Measurements from ENCODE around the gene ANKFN1.
"Not testable (repeated sequence)": the region's sequence is repeated elsewhere in the genome, so short reads cannot be mapped to it uniquely, and the experiment has no call there.

The ANKFN1 gene

GRCh38 chr17:56274491-56274890 lies 121.2 kb downstream of the ANKFN1 start:
- TF ChIP-seq EZH2phosphoT487 (IDR thresholded peaks at IDR 0.05; ENCODE audit: borderline replicate concordance, low read length) (no peak), CTCF (IDR thresholded peaks at IDR 0.05; ENCODE audit: low read depth, low read length, poor library complexity, severe bottlenecking) (no peak)
- no peaks in the 10 kb centered on the region for H3K4me1 ChIP-seq (ENCODE audit: control insufficient read depth, low read length)
- H3K79me2 ChIP-seq (ENCODE audit: control insufficient read depth, low read length), result no peaks in the 10 kb centered on the region
- no peaks in the 10 kb centered on the region for H3K27me3 ChIP-seq (ENCODE audit: control insufficient read depth, low read length)
- H4K20me1 ChIP-seq (ENCODE audit: control insufficient read depth, insufficient read depth, low read depth, low read length), result no peaks in the 10 kb centered on the region
- no peaks in the 10 kb centered on the region for H3K9me2 ChIP-seq (replicated peaks; ENCODE audit: control insufficient read depth, low read length)
- H3K4me2 ChIP-seq (ENCODE audit: low read length), result no peak overlapping the region
- H3K4me3 ChIP-seq (ENCODE audit: low read length), result no peak overlapping the region
- no peaks in the 10 kb centered on the region for H3K9me3 ChIP-seq (ENCODE audit: control insufficient read depth, insufficient read depth, low read length)
- no peak overlapping the region for H3K27ac ChIP-seq (ENCODE audit: low read depth, low read length)
- H3F3A ChIP-seq (ENCODE audit: control insufficient read depth, insufficient read depth), result no peaks in the 10 kb centered on the region
- H3K36me3 ChIP-seq (ENCODE audit: control insufficient read depth, low read length), result no peaks in the 10 kb centered on the region

- Histone ChIP-seq H3F3A (ENCODE audit: control insufficient read depth, insufficient read depth) (no peaks in the 10 kb centered on the region), H3K9me2 (replicated peaks; ENCODE audit: control insufficient read depth, low read length) (no peaks in the 10 kb centered on the region), H3K4me3 (ENCODE audit: low read length) (no peak overlapping the region), H3K4me1 (ENCODE audit: control insufficient read depth, low read length) (no peaks in the 10 kb centered on the region), H4K20me1 (ENCODE audit: control insufficient read depth, insufficient read depth, low read depth, low read length) (no peaks in the 10 kb centered on the region), H3K4me2 (ENCODE audit: low read length) (no peak overlapping the region), H3K27me3 (ENCODE audit: control insufficient read depth, low read length) (no peaks in the 10 kb centered on the region), H3K36me3 (ENCODE audit: control insufficient read depth, low read length) (no peaks in the 10 kb centered on the region), H3K79me2 (ENCODE audit: control insufficient read depth, low read length) (no peaks in the 10 kb centered on the region), H3K27ac (ENCODE audit: low read depth, low read length) (no peak overlapping the region), H3K9me3 (ENCODE audit: control insufficient read depth, insufficient read depth, low read length) (no peaks in the 10 kb centered on the region)
- no peak for TF ChIP-seq CTCF (IDR thresholded peaks at IDR 0.05; ENCODE audit: low read depth, low read length, poor library complexity, severe bottlenecking)
- no peak for TF ChIP-seq EZH2phosphoT487 (IDR thresholded peaks at IDR 0.05; ENCODE audit: borderline replicate concordance, low read length)
These were observed 131.2 kb downstream of the ANKFN1 start for GRCh38 chr17:56284482-56284881.

- not testable (repeated sequence) for H3K9me3 ChIP-seq (ENCODE audit: control insufficient read depth, insufficient read depth, low read length); H3K27ac ChIP-seq (ENCODE audit: low read depth, low read length); H3K9me2 ChIP-seq (replicated peaks; ENCODE audit: control insufficient read depth, low read length); H4K20me1 ChIP-seq (ENCODE audit: control insufficient read depth, insufficient read depth, low read depth, low read length); H3K27me3 ChIP-seq (ENCODE audit: control insufficient read depth, low read length); H3K79me2 ChIP-seq (ENCODE audit: control insufficient read depth, low read length); H3F3A ChIP-seq (ENCODE audit: control insufficient read depth, insufficient read depth); H3K4me3 ChIP-seq (ENCODE audit: low read length); H3K4me2 ChIP-seq (ENCODE audit: low read length); H3K36me3 ChIP-seq (ENCODE audit: control insufficient read depth, low read length); H3K4me1 ChIP-seq (ENCODE audit: control insufficient read depth, low read length)
These were observed 135.5 kb downstream of the ANKFN1 start for GRCh38 chr17:56288786-56289185.

GRCh38 chr17:56289321-56289720 lies 136.0 kb downstream of the ANKFN1 start:
- H3K79me2 ChIP-seq (ENCODE audit: control insufficient read depth, low read length), result no peaks in the 10 kb centered on the region
- H3K27me3 ChIP-seq (ENCODE audit: control insufficient read depth, low read length), result no peaks in the 10 kb centered on the region
- H3K4me2 ChIP-seq (ENCODE audit: low read length), result no peak overlapping the region
- H3K9me3 ChIP-seq (ENCODE audit: control insufficient read depth, insufficient read depth, low read length), result no peaks in the 10 kb centered on the region
- H3K4me3 ChIP-seq (ENCODE audit: low read length), result no peak overlapping the region
- no peaks in the 10 kb centered on the region for H3K36me3 ChIP-seq (ENCODE audit: control insufficient read depth, low read length)
- no peaks in the 10 kb centered on the region for H3K9me2 ChIP-seq (replicated peaks; ENCODE audit: control insufficient read depth, low read length)
- no peaks in the 10 kb centered on the region for H3F3A ChIP-seq (ENCODE audit: control insufficient read depth, insufficient read depth)
- H3K27ac ChIP-seq (ENCODE audit: low read depth, low read length), result no peak overlapping the region
- no peak for TF ChIP-seq EZH2phosphoT487 (IDR thresholded peaks at IDR 0.05; ENCODE audit: borderline replicate concordance, low read length)
- TF ChIP-seq CTCF (IDR thresholded peaks at IDR 0.05; ENCODE audit: low read depth, low read length, poor library complexity, severe bottlenecking), result no peak
- no peaks in the 10 kb centered on the region for H4K20me1 ChIP-seq (ENCODE audit: control insufficient read depth, insufficient read depth, low read depth, low read length)
- no peaks in the 10 kb centered on the region for H3K4me1 ChIP-seq (ENCODE audit: control insufficient read depth, low read length)

Data from DOHH2 (cell line).